Left kidney (tissue), 8 donors: ENCODE data around the gene GAB2. TPM values are rescaled to one million over a fixed set of nuclear protein-coding genes. Genes with fewer than 3 reads are reported as not detected.
"Not testable (repeated sequence)": the region's sequence is repeated elsewhere in the genome, so short reads cannot be mapped to it uniquely, and the experiment has no call there.

Experiments
- DNase-seq: peaks from one replicate; pipeline ENCODE4 v3.0.0-alpha.2; 2013
- long read RNA-seq, 8 donors: transcript quantifications; one replicate each; lab custom pipeline, GENCODE V29; 2026
- polyA plus RNA-seq: library from polyadenylated mRNA; unstranded; fragments of 120-200 nt; gene quantifications from one replicate; pipeline ENCODE4 v1.2.1, GENCODE V29; 2013; ENCODE audit not compliant: insufficient read length

GAB2 gene, protein sequence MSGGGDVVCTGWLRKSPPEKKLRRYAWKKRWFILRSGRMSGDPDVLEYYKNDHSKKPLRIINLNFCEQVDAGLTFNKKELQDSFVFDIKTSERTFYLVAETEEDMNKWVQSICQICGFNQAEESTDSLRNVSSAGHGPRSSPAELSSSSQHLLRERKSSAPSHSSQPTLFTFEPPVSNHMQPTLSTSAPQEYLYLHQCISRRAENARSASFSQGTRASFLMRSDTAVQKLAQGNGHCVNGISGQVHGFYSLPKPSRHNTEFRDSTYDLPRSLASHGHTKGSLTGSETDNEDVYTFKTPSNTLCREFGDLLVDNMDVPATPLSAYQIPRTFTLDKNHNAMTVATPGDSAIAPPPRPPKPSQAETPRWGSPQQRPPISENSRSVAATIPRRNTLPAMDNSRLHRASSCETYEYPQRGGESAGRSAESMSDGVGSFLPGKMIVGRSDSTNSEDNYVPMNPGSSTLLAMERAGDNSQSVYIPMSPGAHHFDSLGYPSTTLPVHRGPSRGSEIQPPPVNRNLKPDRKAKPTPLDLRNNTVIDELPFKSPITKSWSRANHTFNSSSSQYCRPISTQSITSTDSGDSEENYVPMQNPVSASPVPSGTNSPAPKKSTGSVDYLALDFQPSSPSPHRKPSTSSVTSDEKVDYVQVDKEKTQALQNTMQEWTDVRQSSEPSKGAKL
- polyA plus RNA-seq, result 17.5 TPM
- long read RNA-seq, donor 1, result 0 reads
- long read RNA-seq, donor 2, result 0 reads
- long read RNA-seq, donor 3, full-length matches to known transcripts, result 1 of 6 reads
- long read RNA-seq, donor 3, partial matches to known transcripts, result 5 of 6 reads
- long read RNA-seq, donor 3, other reads (novel, unspliced or antisense), result 0 of 6 reads
- long read RNA-seq, donor 4, result 0 reads
- long read RNA-seq, donor 5, result 0 reads
- long read RNA-seq, donor 6, full-length matches to known transcripts, result 1 of 1 reads
- long read RNA-seq, donor 6, partial matches to known transcripts, result 0 of 1 reads
- long read RNA-seq, donor 6, other reads (novel, unspliced or antisense), result 0 of 1 reads
- long read RNA-seq, donor 7, partial matches to known transcripts, result 6 of 6 reads
- long read RNA-seq, donor 7, other reads (novel, unspliced or antisense), result 0 of 6 reads
- long read RNA-seq, donor 8, result 0 reads

GRCh38 chr11:78417175-78417887 lies at the start of gene GAB2:
Gene GAB2, minus strand, starts transcription at chr11:78417820. Its CDS starts 100 bp downstream, at chr11:78417720.
- DNase-seq, result no peak

DNA sequence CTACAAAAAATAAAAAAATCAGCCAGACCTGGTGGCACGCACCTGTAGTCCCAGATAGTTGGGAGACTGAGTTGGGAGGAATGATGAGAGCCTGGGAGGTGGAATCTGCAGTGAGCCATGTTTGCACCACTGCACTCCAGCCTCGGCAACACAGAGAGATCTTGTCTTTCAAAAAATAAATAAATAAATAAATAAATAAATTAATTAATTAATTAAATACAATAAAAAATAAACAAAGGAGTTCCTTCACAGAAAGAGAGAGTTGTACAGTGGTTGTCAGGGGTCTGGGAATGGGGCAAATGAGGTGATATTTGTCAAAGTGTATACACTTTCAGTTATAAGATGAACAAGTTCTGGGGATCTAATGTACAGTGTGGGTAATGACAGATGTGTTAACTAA lies 49.8 kb upstream of the GAB2 start:
- DNase-seq, result no peak

- DNase-seq, result no peak
These were observed 47.7 kb upstream of the GAB2 start for GRCh38 chr11:78465169-78465942.

DNA sequence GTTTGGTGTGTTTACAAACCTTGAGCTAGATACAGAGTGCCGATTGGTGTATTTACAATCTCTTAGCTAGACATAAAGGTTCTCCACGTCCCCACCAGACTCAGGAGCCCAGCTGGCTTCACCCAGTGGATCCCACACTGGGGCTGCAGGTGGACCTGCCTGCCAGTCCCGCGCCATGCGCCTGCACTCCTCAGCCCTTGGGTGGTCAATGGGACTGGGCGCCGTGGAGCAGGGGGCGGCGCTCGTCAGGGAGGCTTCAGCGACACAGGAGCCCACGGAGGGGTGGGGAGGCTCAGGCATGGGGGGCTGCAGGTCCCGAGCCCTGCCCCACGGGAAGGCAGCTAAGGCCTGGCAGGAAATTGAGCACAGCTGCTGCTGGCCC lies 47.2 kb upstream of the GAB2 start:
- DNase-seq, result not testable (repeated sequence)

GRCh38 chr11:78460471-78460870 lies 42.9 kb upstream of the GAB2 start:
- no peak for DNase-seq

- no peak for DNase-seq
These were observed 42.1 kb upstream of the GAB2 start for GRCh38 chr11:78459738-78460137.

DNA sequence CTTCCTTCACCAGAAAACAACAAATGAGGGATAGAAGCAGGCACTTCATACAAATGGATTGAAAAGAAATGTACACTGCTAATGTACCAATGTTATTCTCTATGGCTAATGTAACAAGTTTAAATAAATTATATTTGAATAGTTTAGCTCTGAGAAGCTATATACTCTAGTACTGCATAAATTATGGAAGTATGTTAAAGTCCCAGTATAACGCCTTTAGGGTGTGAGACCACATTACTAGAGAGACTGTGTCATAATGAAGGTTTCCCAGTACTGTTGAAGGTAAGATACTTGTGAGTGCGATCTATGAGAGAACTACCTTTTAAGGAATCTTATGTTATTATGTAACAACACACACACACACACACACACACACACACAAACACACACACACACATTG lies 39.8 kb upstream of the GAB2 start:
- no peak for DNase-seq

- DNase-seq, result no peak
These were observed 35.7 kb upstream of the GAB2 start for GRCh38 chr11:78453140-78453935.

GRCh38 chr11:78451371-78452150 lies 33.9 kb upstream of the GAB2 start:
- no peak for DNase-seq

GRCh38 chr11:78450866-78451265 lies 33.2 kb upstream of the GAB2 start:
- no peak for DNase-seq

GRCh38 chr11:78449866-78450265 lies 32.2 kb upstream of the GAB2 start:
- no peak for DNase-seq

GRCh38 chr11:78446210-78446609 lies 28.6 kb upstream of the GAB2 start:
- no peak for DNase-seq

GRCh38 chr11:78444726-78445125 lies 27.1 kb upstream of the GAB2 start:
- no peak for DNase-seq

- DNase-seq, result no peak
These were observed 24.3 kb upstream of the GAB2 start for GRCh38 chr11:78441956-78442355.

DNA sequence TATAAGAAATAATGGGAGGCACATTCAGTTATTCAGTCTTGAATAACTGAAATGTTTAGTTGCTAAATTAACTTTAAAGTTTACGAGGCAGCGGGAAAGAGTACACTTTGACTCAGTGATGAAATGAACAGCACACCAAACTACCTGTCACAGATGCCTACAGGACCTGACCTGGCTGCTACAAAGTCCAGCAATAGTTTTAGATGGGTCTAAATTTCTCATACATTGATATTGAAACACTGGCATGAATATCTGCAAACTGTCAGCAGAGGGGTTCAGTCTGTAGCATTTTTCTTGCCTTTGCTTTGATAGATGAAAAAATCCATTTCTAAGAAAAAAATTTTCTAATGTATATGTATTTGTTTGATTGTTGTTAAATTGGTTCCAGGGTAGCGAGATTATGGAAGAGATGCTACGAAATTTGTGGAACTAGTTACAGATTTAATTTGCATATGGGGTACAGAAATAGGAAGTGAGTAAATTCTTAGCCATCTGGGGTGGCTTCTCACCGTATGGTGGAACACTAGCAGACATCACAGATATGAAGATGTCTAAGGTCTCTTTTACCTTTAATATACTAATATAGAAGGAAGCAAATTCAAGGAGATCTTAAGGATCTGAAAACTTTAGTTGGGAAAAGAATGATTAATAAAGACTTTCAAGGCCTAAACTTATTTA lies 20.8 kb upstream of the GAB2 start:
- no peak for DNase-seq

GRCh38 chr11:78432956-78433355 lies 15.3 kb upstream of the GAB2 start:
- no peak for DNase-seq

DNA sequence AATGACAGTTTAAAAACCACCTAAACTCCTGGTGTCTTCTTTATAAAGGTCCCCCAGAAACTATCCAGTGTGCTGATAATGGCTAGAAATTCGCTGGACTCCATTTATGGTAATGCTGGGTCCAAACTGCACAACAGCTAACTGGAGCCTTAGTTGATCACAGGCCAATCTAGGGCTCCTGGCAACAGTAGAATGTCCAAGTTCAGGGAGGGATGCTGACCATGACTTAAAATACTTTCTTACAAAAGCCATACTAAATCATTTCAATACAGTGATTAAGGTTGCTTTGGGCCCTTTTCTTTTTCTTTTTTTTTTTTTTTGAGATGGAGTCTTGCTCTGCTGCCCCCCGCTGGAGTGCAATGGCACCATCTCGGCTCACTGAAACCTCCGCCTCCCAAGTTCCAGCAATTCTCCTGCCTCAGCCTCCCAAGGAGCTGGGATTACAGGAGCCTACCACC lies 14.5 kb upstream of the GAB2 start:
- DNase-seq, result no peak

GRCh38 chr11:78429660-78430059 lies 12.0 kb upstream of the GAB2 start:
- no peak for DNase-seq

DNA sequence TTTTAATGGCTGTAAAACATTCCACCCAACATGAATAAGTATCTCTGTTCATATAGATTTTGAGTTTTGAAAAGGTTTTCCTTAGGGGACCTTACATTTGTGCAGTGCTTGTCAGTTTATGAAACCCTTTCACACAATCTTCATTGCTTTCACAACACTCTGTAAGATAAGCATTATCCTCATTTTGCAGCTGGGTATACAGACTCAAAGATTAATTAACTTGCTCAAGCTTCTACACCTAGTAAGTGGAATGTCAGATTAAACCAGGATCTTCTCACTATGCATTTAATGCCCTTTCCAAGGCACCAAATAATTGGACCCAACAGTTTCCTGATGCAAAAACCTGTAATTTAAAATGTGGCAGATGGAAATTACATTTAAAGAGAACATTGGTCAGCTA lies 11.6 kb upstream of the GAB2 start:
- no peak for DNase-seq
